H1 (cell line): ENCODE data around the gene CCDC13. TPM values are rescaled to one million over a fixed set of nuclear protein-coding genes. Genes with fewer than 3 reads are reported as not detected.
A peak's percentile ranks its signal among the peaks of the same experiment; 100 is the strongest.

Source experiments
- CTCF ChIA-PET: fragments of 300-600 bp; sonication (Branson Sonifier 250); formaldehyde crosslinking; loops from one replicate; lab custom pipeline; 2021; ENCODE audit not compliant: partially characterized antibody; lab: Charles Lee
- POLR2A ChIA-PET: fragments of 300-600 bp; sonication (Branson Sonifier 250); formaldehyde crosslinking; loops from one replicate; lab custom pipeline; 2021; ENCODE audit warnings: inconsistent platforms; ENCODE audit not compliant: partially characterized antibody; lab: Charles Lee
- DNase-seq, 2 experiments: peaks; one replicate each; pipeline versions ENCODE4 v3.0.0 to v3.0.0-alpha.2; 2010 to 2022; ENCODE audit warnings: low spot score in 2 of 2, low read depth in 1 of 2, mixed read lengths in 1 of 2
- FAIRE-seq: peaks from 2 replicates; lab custom pipeline; 2011; peaks lifted over from hg19 to GRCh38; lab: Jason Lieb, UNC
- H2AFZ ChIP-seq: 2 replicates; pipeline ENCODE4 v1.8.1; 2012; ENCODE audit warnings: low read length, inconsistent platforms
- H2AK5ac ChIP-seq: 2 replicates; pipeline ENCODE4 v1.6.1; 2013; ENCODE audit warnings: low read depth, low read length
- H2BK120ac ChIP-seq: replicated peaks from 2 replicates; pipeline ENCODE3; 2013; ENCODE audit warnings: low read depth, low read length, inconsistent platforms
- H2BK12ac ChIP-seq: 2 replicates; pipeline ENCODE4 v1.6.1; 2013; ENCODE audit warnings: low read depth, low read length
- H2BK15ac ChIP-seq: 2 replicates; pipeline ENCODE4 v1.6.1; 2013; ENCODE audit warnings: low read length
- H2BK20ac ChIP-seq: 2 replicates; pipeline ENCODE4 v1.6.1; 2013; ENCODE audit warnings: low read length
- H2BK5ac ChIP-seq: 2 replicates; pipeline ENCODE4 v1.6.1; 2013; ENCODE audit warnings: low read depth, low read length
- H3K14ac ChIP-seq: 2 replicates; pipeline ENCODE4 v1.6.1; 2013; ENCODE audit warnings: inconsistent platforms; ENCODE audit not compliant: insufficient read length
- H3K18ac ChIP-seq: 2 replicates; pipeline ENCODE4 v1.6.1; 2013; ENCODE audit warnings: low read length; ENCODE audit errors: extremely low read depth
- H3K23ac ChIP-seq: 2 replicates; pipeline ENCODE4 v1.6.1; 2013; ENCODE audit warnings: inconsistent platforms; ENCODE audit not compliant: insufficient read length
- H3K23me2 ChIP-seq: 2 replicates; pipeline ENCODE4 v1.6.1; 2013; ENCODE audit warnings: low read depth, low read length
- H3K27ac ChIP-seq: 2 replicates; pipeline ENCODE4 v1.6.1; 2011; ENCODE audit warnings: low read depth, low read length, inconsistent platforms
- H3K27me3 ChIP-seq, 4 experiments: replicated peaks in 1 of 4; 1 replicate in 1 of 4; 2 replicates in 3 of 4; pipeline versions ENCODE4 v1.6.1 to v1.8.1; 2011 to 2013; ENCODE audit warnings: low read length in 3 of 4, mild to moderate bottlenecking in 3 of 4, inconsistent platforms in 2 of 4, mixed read lengths in 2 of 4, moderate library complexity in 1 of 4; ENCODE audit not compliant: control insufficient read depth in 3 of 4, insufficient read depth in 3 of 4; ENCODE audit errors: extremely low read depth in 1 of 4
- H3K36me3 ChIP-seq, 4 experiments: 2 replicates each; pipeline versions ENCODE4 v1.6.1 to v1.8.1; 2011 to 2013; ENCODE audit warnings: mild to moderate bottlenecking in 4 of 4, low read length in 3 of 4, moderate library complexity in 2 of 4, control low read depth in 1 of 4, inconsistent platforms in 1 of 4; ENCODE audit not compliant: insufficient read depth in 4 of 4, control insufficient read depth in 2 of 4
- H3K4ac ChIP-seq: replicated peaks from 2 replicates; pipeline ENCODE3; 2013; ENCODE audit warnings: low read length, low read depth, mixed read lengths, inconsistent platforms; ENCODE audit not compliant: insufficient read length
- H3K4me1 ChIP-seq, 4 experiments: replicated peaks in 1 of 4; 1 replicate in 1 of 4; 2 replicates in 3 of 4; pipeline versions ENCODE4 v1.6.1 to v1.8.1; 2011 to 2013; ENCODE audit warnings: low read length in 3 of 4, inconsistent platforms in 2 of 4, mixed read lengths in 1 of 4; ENCODE audit not compliant: insufficient read depth in 4 of 4, control insufficient read depth in 3 of 4
- H3K4me2 ChIP-seq, 2 experiments: 2 replicates each; pipeline versions ENCODE4 v1.6.1 to v1.8.1; 2011 to 2013; ENCODE audit warnings: low read depth in 2 of 2, low read length in 2 of 2, control low read depth in 1 of 2, inconsistent platforms in 1 of 2, mild to moderate bottlenecking in 1 of 2; ENCODE audit not compliant: insufficient read depth in 1 of 2
- H3K4me3 ChIP-seq, 4 experiments: fragments of 200-600, 300-600 bp in 1 of 4; sonication (generic), shearing (Covaris generic), sonication (Bioruptor Twin) in 1 of 4; 2 replicates each; pipeline versions ENCODE4 v1.5.1 to v1.8.1; 2011 to 2016; ENCODE audit warnings: low read length in 4 of 4, low read depth in 3 of 4, control low read depth in 2 of 4, inconsistent platforms in 2 of 4, mild to moderate bottlenecking in 2 of 4, mixed read lengths in 1 of 4, moderate library complexity in 1 of 4; ENCODE audit not compliant: insufficient read depth in 2 of 4; ENCODE audit errors: extremely low read depth in 1 of 4
- H3K56ac ChIP-seq: replicated peaks from 2 replicates; pipeline ENCODE3; 2013; ENCODE audit warnings: low read depth, mild to moderate bottlenecking, mixed read lengths, low read length, inconsistent platforms; ENCODE audit not compliant: insufficient read length
- H3K79me1 ChIP-seq: 2 replicates; pipeline ENCODE4 v1.6.1; 2013; ENCODE audit warnings: low read depth, low read length, control low read depth
- H3K79me2 ChIP-seq, 2 experiments: 2 replicates each; pipeline versions ENCODE4 v1.6.1 to v1.8.1; 2012 to 2013; ENCODE audit warnings: low read length in 2 of 2, mild to moderate bottlenecking in 2 of 2, inconsistent platforms in 1 of 2; ENCODE audit not compliant: insufficient read depth in 2 of 2, control insufficient read depth in 1 of 2
- H3K9ac ChIP-seq, 4 experiments: replicated peaks in 1 of 4; 1 replicate in 1 of 4; 2 replicates in 3 of 4; pipeline versions ENCODE4 v1.6.1 to v1.8.1; 2011 to 2013; ENCODE audit warnings: low read depth in 3 of 4, low read length in 3 of 4, control low read depth in 2 of 4, mild to moderate bottlenecking in 2 of 4, moderate library complexity in 2 of 4, inconsistent platforms in 1 of 4; ENCODE audit errors: extremely low read depth in 1 of 4
- H3K9me3 ChIP-seq, 2 experiments: 2 replicates each; pipeline versions ENCODE4 v1.6.1 to v1.8.1; 2012 to 2013; ENCODE audit warnings: mild to moderate bottlenecking in 2 of 2, moderate library complexity in 2 of 2, control low read depth in 1 of 2, inconsistent platforms in 1 of 2, low read depth in 1 of 2, low read length in 1 of 2, mixed read lengths in 1 of 2; ENCODE audit not compliant: insufficient read depth in 2 of 2
- H4K20me1 ChIP-seq, 2 experiments: replicated peaks in 1 of 2; 2 replicates each; pipeline versions ENCODE3 to v1.8.1; 2011 to 2013; ENCODE audit warnings: inconsistent platforms in 2 of 2, low read length in 2 of 2, mild to moderate bottlenecking in 1 of 2; ENCODE audit not compliant: insufficient read depth in 2 of 2, control insufficient read depth in 1 of 2
- H4K5ac ChIP-seq: 2 replicates; pipeline ENCODE4 v1.6.1; 2013; ENCODE audit warnings: low read length, low read depth, mixed read lengths, inconsistent platforms; ENCODE audit not compliant: insufficient read length
- H4K8ac ChIP-seq: 2 replicates; pipeline ENCODE4 v1.8.0; 2013; ENCODE audit warnings: mild to moderate bottlenecking, moderate library complexity, low read length, inconsistent platforms; ENCODE audit not compliant: insufficient read depth; ENCODE audit errors: extremely low read depth
- H4K91ac ChIP-seq: replicated peaks from 2 replicates; pipeline ENCODE3; 2013; ENCODE audit warnings: low read length, mixed read lengths, inconsistent platforms; ENCODE audit not compliant: insufficient read length
- EP300 ChIP-seq, 2 experiments: IDR thresholded peaks; 1 replicate in 1 of 2; 2 replicates in 1 of 2; pipeline ENCODE4 v1.6.1; 2011 to 2012; ENCODE audit warnings: low read depth in 2 of 2, low read length in 2 of 2, mild to moderate bottlenecking in 2 of 2, borderline replicate concordance in 1 of 2, inconsistent platforms in 1 of 2, moderate library complexity in 1 of 2
- GTF2F1 ChIP-seq: IDR thresholded peaks from 2 replicates; pipeline ENCODE4 v1.6.1; 2012; ENCODE audit warnings: low read depth, low read length, improper control_type of control experiment, borderline replicate concordance
- KDM4A ChIP-seq: IDR thresholded peaks from one replicate; pipeline ENCODE4 v1.7.1; 2012; ENCODE audit warnings: low read depth, mild to moderate bottlenecking, moderate library complexity, low read length, inconsistent platforms; ENCODE audit not compliant: severe bottlenecking
- POLR2A ChIP-seq, 2 experiments: IDR thresholded peaks; 1 replicate in 1 of 2; 2 replicates in 1 of 2; pipeline ENCODE4 v1.6.1; 2011; ENCODE audit warnings: low read depth in 2 of 2, low read length in 2 of 2, mild to moderate bottlenecking in 2 of 2; ENCODE audit errors: control extremely low read depth in 1 of 2
- RXRA ChIP-seq: IDR thresholded peaks from 2 replicates; pipeline ENCODE4 v1.6.1; 2011; ENCODE audit warnings: low read depth, mild to moderate bottlenecking, low read length, moderate library complexity; ENCODE audit not compliant: insufficient read depth
- SIN3A ChIP-seq, 2 experiments: IDR thresholded peaks in 1 of 2; conservative IDR thresholded peaks in 1 of 2; 2 replicates each; pipeline ENCODE4 v1.6.1; 2011 to 2012; ENCODE audit warnings: low read length in 2 of 2, improper control_type of control experiment in 1 of 2, low read depth in 1 of 2, mild to moderate bottlenecking in 1 of 2
- TAF1 ChIP-seq: IDR thresholded peaks from 2 replicates; pipeline ENCODE4 v1.6.1; 2011; ENCODE audit warnings: mild to moderate bottlenecking, low read depth, low read length
- TAF7 ChIP-seq: optimal IDR thresholded peaks from 2 replicates; pipeline ENCODE3; 2011; ENCODE audit warnings: low read depth, mild to moderate bottlenecking, inconsistent platforms, low read length, moderate library complexity, borderline replicate concordance
- TBP ChIP-seq: IDR thresholded peaks from 2 replicates; pipeline ENCODE4 v1.6.1; 2011; ENCODE audit warnings: low read depth, low read length, improper control_type of control experiment
- WGBS, 2 experiments: shearing (Covaris generic) in 1 of 2; methylation state at CpG; one replicate each; pipeline versions ENCODE4 v1.1.6 to v1.1.7; 2013 to 2015; ENCODE audit warnings: low lambda C conversion rate in 2 of 2, mixed read lengths in 2 of 2, inconsistent platforms in 1 of 2, low coverage in 1 of 2, missing lambda C conversion rate in 1 of 2; ENCODE audit not compliant: insufficient replicate concordance in 2 of 2, insufficient coverage in 1 of 2, insufficient read length in 1 of 2; ENCODE audit errors: extremely low coverage in 1 of 2, missing lambda C conversion rate in 1 of 2; 5-methylcytosine and 5-hydroxymethylcytosine counted together
- polyA plus RNA-seq, 7 experiments: library from polyadenylated mRNA; depleted of rRNA in 3 of 7; stranded (reverse) in 5 of 7; unstranded in 2 of 7; fragments of >200 nt in 5 of 7; fragments of 200-250 nt in 2 of 7; gene quantifications; 1 replicate in 5 of 7; 2 replicates in 1 of 7; 4 replicates in 1 of 7; pipeline versions ENCODE4 v1.2.1 to v1.2.3, GENCODE V29; 2011 to 2013; ENCODE audit warnings: missing spikeins in 2 of 7, mixed read lengths in 2 of 7
- total RNA-seq: library from RNA; stranded (reverse); fragmentation: NEBNext Ultra II Directional; extraction: Animal tissue kit (Norgen Biotek cat#: 25700); gene quantifications from 2 replicates; pipeline ENCODE4 v1.2.1, GENCODE V29; 2021
- TF ChIP-seq, protein P1 (sequence below): IDR thresholded peaks from 2 replicates; pipeline ENCODE4 v1.6.1; 2012; ENCODE audit warnings: inconsistent platforms

Gene CCDC13
- total and polyA plus RNA-seq, 2 of the 8 experiments (the other 6 are each of a cell fraction or from before 2014, with no cell fraction given), result 0.06 TPM; not detected in 1

DNA sequence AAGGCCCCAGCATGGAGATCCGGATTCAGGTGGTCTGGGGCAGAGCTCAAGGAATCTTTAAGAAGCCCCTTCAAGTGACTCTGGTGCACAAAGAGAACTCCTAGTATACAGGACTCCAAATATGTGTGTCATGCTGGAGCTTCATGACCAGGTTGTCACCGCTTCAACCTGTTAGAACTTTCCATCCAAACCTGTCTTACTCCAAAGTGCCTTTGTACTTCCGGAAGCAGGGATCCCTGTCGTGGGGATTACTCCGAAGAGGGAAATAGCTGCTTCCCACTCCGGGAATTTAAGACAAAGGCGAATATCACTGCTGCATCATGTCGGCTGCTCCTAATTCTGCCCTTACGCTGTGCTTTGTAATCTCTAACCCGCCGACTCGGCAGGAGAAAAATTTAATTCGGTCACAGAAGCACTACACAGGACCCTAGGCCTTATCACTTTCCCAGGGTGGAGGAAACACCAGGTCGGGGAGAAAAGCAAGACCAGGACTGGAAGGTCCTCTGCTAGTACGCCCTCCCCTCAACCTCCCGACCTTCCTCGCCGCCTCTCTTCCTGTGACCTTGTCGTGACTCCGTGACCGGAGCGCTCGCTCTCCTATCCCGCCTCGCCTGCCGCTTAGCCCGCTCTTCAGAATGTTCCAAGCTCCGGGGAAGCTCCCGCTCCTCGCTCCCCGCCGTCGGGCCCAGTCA, 30.5 kb upstream of the CCDC13 start:
- Histone ChIP-seq H4K5ac (peak overlapping the region; percentile 70), H3K14ac (no peak overlapping the region), H3K56ac (peak overlapping the region; percentile 48), H2AK5ac (peak overlapping the region; percentile 92; the same call in 1 of the 2 replicates), H3K9ac (peak overlapping the region; percentile 83 to 96 (median 91)), H3K18ac (peak overlapping the region; percentile 52; the same call in 1 of the 2 replicates), H3K4me1 (peaks cover 0 to 8% (median 4%) of the 10 kb centered on the region in 4 experiments; a peak in 4 of 7 replicates), H2AFZ (0 out of 2 replicates have a peak overlapping the region, but pooled peaks have one; percentile 4), H3K4me3 (peak overlapping the region; percentile 85 to 96 (median 88)), H2BK15ac (peak overlapping the region; percentile 88; the same call in 1 of the 2 replicates), H2BK12ac (peak overlapping the region; percentile 64; the same call in 1 of the 2 replicates), H3K4me2 (peak overlapping the region; percentile 80 to 99), H3K4ac (peak overlapping the region; percentile 11), H3K23me2 (peaks cover 10% of the 10 kb centered on the region; the same call in 1 of the 2 replicates), H3K79me2 (peaks cover 0 to 44% of the 10 kb centered on the region in 2 experiments; a peak in 3 of 4 replicates), H3K23ac (no peak overlapping the region), H3K9me3 (no peaks in the 10 kb centered on the region), H2BK5ac (peak overlapping the region; percentile 91), H2BK120ac (no peak overlapping the region), H4K20me1 (no peaks in the 10 kb centered on the region), H4K8ac (peak overlapping the region; percentile 95; the same call in 1 of the 2 replicates), H3K27ac (peak overlapping the region; percentile 68), H3K27me3 (peaks cover 0 to 9% (median 5%) of the 10 kb centered on the region in 4 experiments; a peak in 3 of 7 replicates), H2BK20ac (no peak overlapping the region), H3K36me3 (no peaks in the 10 kb centered on the region; a peak in 1 of 8 replicates), H3K79me1 (no peaks in the 10 kb centered on the region; the same call in 1 of the 2 replicates), H4K91ac (no peak overlapping the region)
- DNase-seq (peak in 1 of 2 experiments; percentile 58), FAIRE-seq (no peak)
- WGBS, 2 experiments, result 4% methylated on average over 33 of the region's 33 CpGs; no CpG with 5 or more reads in 1 of the 2 experiments
- CTCF ChIA-PET, result interaction anchor here (0.7 to 2.1 kb wide), 8 partner anchors 9 to 554 kb away, joined by 3 to 7 read pairs (median 4); no protein-coding TSS in a partner anchor
- POLR2A ChIA-PET, result interaction anchor here (0.6 to 3.3 kb wide), 12 partner anchors 9 to 143 kb away, joined by 3 to 19 read pairs (median 6); no protein-coding TSS in a partner anchor
- TF ChIP-seq RXRA (no peak), TAF1 (peak; percentile 2; the same call in 1 of the 2 replicates), TBP (0 out of 2 replicates have a peak, but pooled peaks have one; percentile 25), EP300 (IDR thresholded peaks at IDR 0.05; ENCODE audit: borderline replicate concordance in 1 of 2, low read depth in 2 of 2, low read length in 2 of 2) (no peak), KDM4A (peak; percentile 48), POLR2A (IDR thresholded peaks at IDR 0.05; ENCODE audit: control extremely low read depth in 1 of 2, low read depth in 2 of 2, low read length in 2 of 2) (peak; percentile 49 to 76), TAF7 (peak; percentile 33), SIN3A (conservative IDR thresholded peaks at IDR 0.05 in 1 of 2, IDR thresholded peaks at IDR 0.05 in 1 of 2; ENCODE audit: low read depth in 1 of 2, low read length in 2 of 2) (peak in 1 of 2 experiments; percentile 19; a peak in 1 of 4 replicates), GTF2F1 (no peak)
- TF ChIP-seq, protein P1, sequence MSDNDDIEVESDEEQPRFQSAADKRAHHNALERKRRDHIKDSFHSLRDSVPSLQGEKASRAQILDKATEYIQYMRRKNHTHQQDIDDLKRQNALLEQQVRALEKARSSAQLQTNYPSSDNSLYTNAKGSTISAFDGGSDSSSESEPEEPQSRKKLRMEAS, result peak; percentile 79; the same call in 1 of the 2 replicates
